Measurements from ENCODE around the gene PRPF8. TPM values are rescaled to one million over a fixed set of nuclear protein-coding genes. Genes with fewer than 3 reads are reported as not detected.
"Not testable (repeated sequence)": the region's sequence is repeated elsewhere in the genome, so short reads cannot be mapped to it uniquely, and the experiment has no call there.

Gene PRPF8
- polyA plus RNA-seq, 1 of the 3 experiments (the other 2 are of a cell fraction): 149 TPM

DNA sequence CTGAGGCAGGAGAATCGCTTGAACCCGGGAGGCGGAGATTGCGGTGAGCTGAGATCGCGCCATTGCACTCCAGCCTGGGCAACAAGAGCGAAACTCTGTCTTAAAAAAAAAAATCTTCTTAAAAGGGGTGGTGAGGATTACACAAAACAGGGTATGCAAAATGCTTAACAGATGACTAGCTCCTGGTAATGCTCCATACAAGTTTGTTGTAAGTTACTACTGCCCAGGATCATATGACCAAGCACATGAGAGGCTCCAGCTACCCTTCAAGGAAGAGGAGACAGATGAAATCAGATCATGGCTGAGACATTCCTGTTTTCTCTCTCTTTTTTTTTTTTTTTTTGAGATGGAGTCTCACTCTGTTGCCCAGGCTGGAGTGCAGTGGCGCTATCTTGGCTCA is 37.4 kb upstream of the PRPF8 start:
- H3K27me3 ChIP-seq (ENCODE audit: insufficient read depth); H2AFZ ChIP-seq (ENCODE audit: low read depth); H4K20me1 ChIP-seq (ENCODE audit: insufficient read depth); H3K9ac ChIP-seq; H3K4me2 ChIP-seq; H3K9me3 ChIP-seq; H3K9me2 ChIP-seq; DNase-seq; H3K27ac ChIP-seq (ENCODE audit: low read depth in 2 of 2, low read length in 1 of 2); H3K4me3 ChIP-seq (ENCODE audit: low read depth in 2 of 2, low read length in 1 of 2): not testable (repeated sequence)
- Histone ChIP-seq H3K36me3 (replicated peaks in 1 of 2; ENCODE audit: control insufficient read depth in 1 of 2, insufficient read depth in 2 of 2, low read length in 1 of 2) (peaks cover 0 to 11% of the 10 kb centered on the region in 2 experiments), H3F3A (replicated peaks; ENCODE audit: insufficient read depth) (peaks cover 20% of the 10 kb centered on the region), H3K4me1 (ENCODE audit: control insufficient read depth in 1 of 2, insufficient read depth in 2 of 2, low read depth in 1 of 2, low read length in 1 of 2) (peaks cover 6 to 21% of the 10 kb centered on the region in 2 experiments; a peak in 2 of 4 replicates), H3K79me2 (ENCODE audit: insufficient read depth) (peaks cover 13% of the 10 kb centered on the region; the same call in 1 of the 2 replicates)
- ChIA-PET POLR2A (interaction anchor here (0.7 to 1.6 kb wide), 2 partner anchors 107 to 110 kb away, joined by 3 to 6 read pairs; partner anchors contain the start of gene SMYD4), CTCF (interaction anchor here (0.6 to 8.4 kb wide), 16 partner anchors 13 to 456 kb away, joined by 3 to 112 read pairs (median 5); partner anchors contain the start of gene SERPINF1)
- TF ChIP-seq, protein P1, sequence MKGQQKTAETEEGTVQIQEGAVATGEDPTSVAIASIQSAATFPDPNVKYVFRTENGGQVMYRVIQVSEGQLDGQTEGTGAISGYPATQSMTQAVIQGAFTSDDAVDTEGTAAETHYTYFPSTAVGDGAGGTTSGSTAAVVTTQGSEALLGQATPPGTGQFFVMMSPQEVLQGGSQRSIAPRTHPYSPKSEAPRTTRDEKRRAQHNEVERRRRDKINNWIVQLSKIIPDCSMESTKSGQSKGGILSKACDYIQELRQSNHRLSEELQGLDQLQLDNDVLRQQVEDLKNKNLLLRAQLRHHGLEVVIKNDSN (IDR thresholded peaks at IDR 0.05; ENCODE audit: borderline replicate concordance, low read depth): peak; percentile 23; the same call in 1 of the 2 replicates
- WGBS (ENCODE audit: low lambda C conversion rate): 98% methylated on average over 8 of the region's 8 CpGs

DNA sequence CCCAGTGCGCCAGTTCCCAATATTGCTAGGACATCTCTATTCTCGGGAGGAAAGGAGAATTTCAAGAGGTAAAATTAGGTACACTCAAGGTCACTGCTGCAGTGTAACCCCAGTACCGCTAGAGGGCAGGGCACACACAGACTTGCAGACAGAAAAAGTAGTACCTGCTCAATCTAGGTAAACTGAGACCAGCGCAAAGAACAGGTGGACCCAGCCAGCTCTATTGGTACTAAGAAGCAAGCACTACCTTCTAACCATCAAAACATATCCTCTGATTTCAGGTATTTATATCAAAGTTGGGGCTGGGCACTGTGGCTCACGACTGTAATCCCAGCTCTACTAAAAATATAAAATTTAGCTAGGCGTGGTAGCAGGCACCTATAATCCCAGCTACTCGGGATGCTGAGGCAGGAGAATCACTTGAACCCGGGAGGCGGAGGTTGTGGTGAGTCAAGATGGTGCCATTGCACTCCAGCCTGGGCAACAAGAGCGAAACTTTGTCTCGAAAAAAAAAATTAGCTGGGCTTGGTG is 36.3 kb upstream of the PRPF8 start:
- Histone ChIP-seq H3K4me1 (ENCODE audit: control insufficient read depth in 1 of 2, insufficient read depth in 2 of 2, low read depth in 1 of 2, low read length in 1 of 2) (peaks cover 6 to 21% of the 10 kb centered on the region in 2 experiments; a peak in 2 of 4 replicates), H3F3A (replicated peaks; ENCODE audit: insufficient read depth) (peaks cover 23% of the 10 kb centered on the region), H4K20me1 (ENCODE audit: insufficient read depth) (no peaks in the 10 kb centered on the region), H3K4me2 (0 out of 2 replicates have a peak overlapping the region, but pooled peaks have one; percentile 1), H3K27ac (ENCODE audit: low read depth in 2 of 2, low read length in 1 of 2) (no peak overlapping the region), H3K79me2 (ENCODE audit: insufficient read depth) (peaks cover 11% of the 10 kb centered on the region), H3K9me2 (no peaks in the 10 kb centered on the region), H3K4me3 (ENCODE audit: low read depth in 2 of 2, low read length in 1 of 2) (no peak overlapping the region; a peak in 2 of 4 replicates), H2AFZ (ENCODE audit: low read depth) (peak overlapping the region; percentile 34; the same call in 1 of the 2 replicates), H3K9ac (no peak overlapping the region), H3K36me3 (replicated peaks in 1 of 2; ENCODE audit: control insufficient read depth in 1 of 2, insufficient read depth in 2 of 2, low read length in 1 of 2) (no peaks in the 10 kb centered on the region), H3K27me3 (ENCODE audit: insufficient read depth) (no peaks in the 10 kb centered on the region), H3K9me3 (no peaks in the 10 kb centered on the region)
- TF ChIP-seq RCOR1 (IDR thresholded peaks at IDR 0.05; ENCODE audit: low read length) (0 out of 2 replicates have a peak, but pooled peaks have one; percentile 27), CHD2 (IDR thresholded peaks at IDR 0.05; ENCODE audit: low read length, partially characterized antibody) (peak; percentile 37), RAD21 (IDR thresholded peaks at IDR 0.05; ENCODE audit: low read length) (peak; percentile 95), FOXJ3 (CRISPR knock-in tag; IDR thresholded peaks at IDR 0.05) (no peak), RXRA (IDR thresholded peaks at IDR 0.05; ENCODE audit: borderline replicate concordance, low read depth) (no peak), CTCF (IDR thresholded peaks at IDR 0.05) (peak; percentile 99), JUND (IDR thresholded peaks at IDR 0.05) (no peak), SMC3 (IDR thresholded peaks at IDR 0.05; ENCODE audit: low read depth, low read length) (peak; percentile 80), TAF1 (IDR thresholded peaks at IDR 0.05; ENCODE audit: borderline replicate concordance, low read depth, low read length) (no peak), GATA2 (CRISPR knock-in tag; IDR thresholded peaks at IDR 0.05) (no peak)
- TF ChIP-seq, protein P2, sequence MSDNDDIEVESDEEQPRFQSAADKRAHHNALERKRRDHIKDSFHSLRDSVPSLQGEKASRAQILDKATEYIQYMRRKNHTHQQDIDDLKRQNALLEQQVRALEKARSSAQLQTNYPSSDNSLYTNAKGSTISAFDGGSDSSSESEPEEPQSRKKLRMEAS (IDR thresholded peaks at IDR 0.05; ENCODE audit: low read depth): no peak
- DNase-seq: no peak
- CTCF ChIA-PET: interaction anchor here (0.6 to 8.4 kb wide), 47 partner anchors 9 to 351 kb away, joined by 3 to 112 read pairs (median 4); partner anchors contain the start of genes DPH1, RILP, SERPINF1 and SMYD4
- POLR2A ChIA-PET: interaction anchor here (1.6 kb wide), 1 partner anchor 108 kb away, joined by 6 read pairs; the partner anchor contains the start of gene SMYD4
- 31% methylated on average over 11 of the region's 11 CpGs for WGBS (ENCODE audit: low lambda C conversion rate)
